Activated CD4-positive, CD25-positive, alpha-beta regulatory T cell treated with anti-CD3 and anti-CD28 coated beads, Interleukin-2, amount 50 U/mL, for 72 hours (primary cell): ENCODE data around the gene VPS8.
"Not testable (repeated sequence)": the region's sequence is repeated elsewhere in the genome, so short reads cannot be mapped to it uniquely, and the experiment has no call there.

Source experiments
- DNase-seq: peaks from one replicate; pipeline ENCODE4 v3.0.0; 2021

The VPS8 gene

DNA sequence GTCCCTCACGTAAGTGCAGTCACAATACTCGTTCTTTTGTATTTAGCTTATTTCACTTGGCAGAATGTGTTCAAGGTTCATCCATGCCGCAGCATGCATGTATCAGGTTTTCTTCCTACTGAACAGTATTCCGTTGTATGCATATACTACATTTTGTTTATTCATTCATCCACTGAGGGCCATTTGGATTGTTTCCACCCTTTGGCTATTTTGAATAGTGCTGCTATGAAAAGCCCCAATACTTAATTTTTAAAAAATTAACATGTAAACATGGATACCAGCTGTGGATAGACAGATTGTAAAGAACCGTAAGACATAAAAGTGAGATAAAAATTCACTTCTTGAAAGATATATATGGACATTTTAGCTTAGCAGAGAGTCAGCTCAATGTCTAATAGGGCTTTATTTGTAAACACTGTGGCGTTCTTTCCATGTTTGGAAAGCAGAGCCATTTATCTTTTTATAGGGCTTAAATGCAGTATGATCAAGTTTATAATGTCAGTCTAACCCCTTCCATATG is 115.9 kb downstream of the VPS8 start:
- no peak for DNase-seq

DNA sequence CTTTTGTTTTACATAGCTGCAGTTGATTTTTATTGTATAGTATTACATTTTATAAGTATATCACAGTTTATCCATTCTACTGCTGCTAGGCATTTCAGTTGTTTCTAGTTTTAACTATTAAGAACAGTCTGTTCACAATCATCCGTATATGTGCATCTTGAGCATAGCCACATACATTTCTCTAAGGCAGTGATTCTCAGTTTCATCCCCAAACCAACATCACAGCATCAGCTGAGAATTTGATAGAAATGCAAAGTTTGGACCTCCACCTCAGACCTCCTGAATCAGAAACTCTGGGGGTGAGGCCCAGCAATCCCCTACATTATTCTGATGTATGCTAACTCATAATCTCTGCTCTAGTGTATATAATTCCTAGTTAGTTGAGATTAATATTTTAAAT is 120.8 kb downstream of the VPS8 start:
- DNase-seq = no peak

DNA sequence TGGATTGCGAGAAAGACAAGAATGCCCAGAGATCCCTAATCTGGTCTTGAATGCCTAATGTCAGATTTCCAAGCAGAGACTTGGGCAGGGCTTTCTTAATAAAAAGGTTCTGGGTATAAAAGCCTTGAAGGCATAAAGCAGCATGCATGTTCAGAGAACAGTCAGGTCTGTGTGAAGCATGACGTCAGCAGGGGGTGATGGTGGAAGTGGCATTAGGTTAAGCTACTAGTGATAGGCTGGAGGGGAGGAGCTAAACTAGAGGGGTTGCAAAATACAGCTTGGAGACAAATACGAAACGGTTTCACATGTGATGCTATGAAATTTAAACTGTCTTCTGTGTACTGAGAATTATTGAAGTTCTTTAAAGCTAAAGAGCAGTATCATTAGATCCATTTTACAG is 125.6 kb downstream of the VPS8 start:
- no peak for DNase-seq

DNA sequence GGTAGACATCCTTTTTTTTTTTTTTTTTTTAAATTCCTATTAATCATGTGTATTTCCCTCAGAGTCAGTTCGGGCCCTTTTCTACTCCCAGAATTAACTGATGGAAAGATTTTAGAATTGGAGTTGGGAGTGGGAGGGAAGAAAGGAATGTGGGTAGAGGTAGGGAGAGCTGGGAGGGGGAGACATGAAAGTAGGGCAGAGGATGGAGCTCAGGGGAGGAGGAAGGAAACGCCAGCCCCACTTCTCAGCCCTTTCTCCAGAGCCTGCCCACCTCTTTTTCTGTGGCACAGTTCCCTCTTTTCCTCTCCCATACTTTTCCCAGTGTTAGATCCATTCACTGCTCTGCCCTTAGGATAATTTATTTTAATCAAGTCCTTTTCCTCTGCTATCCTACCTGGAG is 129.4 kb downstream of the VPS8 start:
- no peak for DNase-seq

DNA sequence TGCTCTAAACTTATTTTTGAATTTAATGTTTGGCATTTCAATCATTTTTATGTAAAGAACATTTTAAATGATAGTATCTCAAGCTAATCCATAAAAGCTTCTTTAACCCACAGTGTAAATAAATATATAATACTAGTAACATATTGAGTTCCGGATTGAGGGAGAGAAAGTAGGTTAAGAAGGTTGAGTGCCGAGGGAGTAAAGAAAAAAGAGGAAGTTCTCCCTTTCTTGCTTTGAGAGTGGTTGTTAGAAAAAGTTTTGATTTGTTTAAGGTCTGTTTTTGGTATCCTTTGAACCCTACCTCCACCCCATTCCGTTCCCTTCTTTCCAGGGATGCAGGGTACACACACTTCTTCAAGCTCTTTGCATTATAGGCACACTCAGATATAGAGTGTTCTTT is 130.8 kb downstream of the VPS8 start:
- DNase-seq = no peak

DNA sequence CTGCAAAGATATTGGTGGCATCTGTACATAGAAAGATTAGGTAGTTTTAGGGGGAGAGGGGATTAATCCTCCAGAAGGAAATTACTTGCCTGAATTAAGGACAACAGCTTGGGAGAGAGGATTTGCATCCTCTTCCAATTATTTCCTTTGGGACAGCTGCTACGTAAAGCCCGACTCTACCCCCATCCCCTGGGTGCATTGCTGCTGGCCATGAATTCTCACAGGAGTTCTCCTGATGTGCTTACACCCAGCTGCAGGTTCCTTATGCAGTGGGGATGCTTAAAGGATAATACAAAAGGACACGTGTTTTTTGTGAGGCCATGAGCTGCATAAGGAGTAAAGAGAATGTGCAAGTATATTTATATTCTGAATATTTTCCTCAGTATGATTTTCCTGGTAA is 132.3 kb downstream of the VPS8 start:
- no peak for DNase-seq

DNA sequence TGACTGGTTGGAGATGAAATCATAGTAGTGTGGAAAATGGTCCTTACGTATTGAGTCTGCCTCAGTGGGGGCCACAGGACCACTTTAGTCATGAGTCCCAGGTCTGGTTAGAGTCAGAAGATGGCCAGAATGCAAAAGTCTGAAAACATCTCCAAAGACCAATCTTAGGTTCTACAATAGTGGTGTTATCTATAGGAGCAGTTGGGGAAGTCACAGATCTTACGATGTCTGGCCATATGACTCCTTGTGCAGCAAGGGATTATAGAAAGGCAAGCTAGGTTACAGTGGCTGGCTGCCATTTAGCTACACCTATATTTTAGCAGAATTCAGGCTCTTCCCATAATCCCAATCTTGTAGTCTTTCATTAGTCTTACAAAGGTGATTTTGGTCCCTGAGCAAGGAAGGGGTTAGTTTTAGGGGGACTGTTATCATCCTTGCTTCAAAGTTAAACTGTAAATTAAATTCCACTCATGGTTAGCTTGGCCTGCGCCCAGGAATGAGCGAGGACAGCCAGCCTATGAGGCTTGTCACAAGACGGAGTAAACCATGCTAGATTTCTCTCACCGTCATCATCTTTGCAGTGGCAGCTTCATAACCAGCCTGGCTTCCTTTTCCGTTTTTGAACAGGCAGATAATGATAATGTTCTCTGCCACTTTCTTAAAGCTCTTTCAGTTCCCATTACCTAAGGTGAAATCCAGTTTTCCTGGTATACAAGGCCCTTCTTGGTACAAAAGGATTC is 134.1 kb downstream of the VPS8 start:
- DNase-seq = no peak

DNA sequence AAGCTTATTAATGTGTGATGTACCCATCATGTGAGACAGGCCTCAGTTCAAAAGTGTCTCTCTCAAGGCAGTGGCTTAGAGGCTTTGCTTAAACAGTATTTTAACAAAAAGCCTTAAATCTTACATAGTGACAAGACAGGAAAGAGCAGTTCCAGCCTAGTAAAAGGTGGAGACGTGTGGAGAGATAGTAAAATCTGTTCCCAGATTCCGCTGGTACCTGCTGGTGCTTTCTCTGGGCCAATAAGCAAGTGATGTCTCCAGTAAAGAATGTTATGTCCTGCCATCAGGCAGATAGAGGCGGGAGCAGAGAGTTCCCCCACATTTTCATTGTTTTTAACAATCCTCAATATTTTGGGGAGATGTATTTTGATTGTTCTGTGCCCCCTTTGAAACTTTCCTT is 135.0 kb downstream of the VPS8 start:
- DNase-seq = no peak

DNA sequence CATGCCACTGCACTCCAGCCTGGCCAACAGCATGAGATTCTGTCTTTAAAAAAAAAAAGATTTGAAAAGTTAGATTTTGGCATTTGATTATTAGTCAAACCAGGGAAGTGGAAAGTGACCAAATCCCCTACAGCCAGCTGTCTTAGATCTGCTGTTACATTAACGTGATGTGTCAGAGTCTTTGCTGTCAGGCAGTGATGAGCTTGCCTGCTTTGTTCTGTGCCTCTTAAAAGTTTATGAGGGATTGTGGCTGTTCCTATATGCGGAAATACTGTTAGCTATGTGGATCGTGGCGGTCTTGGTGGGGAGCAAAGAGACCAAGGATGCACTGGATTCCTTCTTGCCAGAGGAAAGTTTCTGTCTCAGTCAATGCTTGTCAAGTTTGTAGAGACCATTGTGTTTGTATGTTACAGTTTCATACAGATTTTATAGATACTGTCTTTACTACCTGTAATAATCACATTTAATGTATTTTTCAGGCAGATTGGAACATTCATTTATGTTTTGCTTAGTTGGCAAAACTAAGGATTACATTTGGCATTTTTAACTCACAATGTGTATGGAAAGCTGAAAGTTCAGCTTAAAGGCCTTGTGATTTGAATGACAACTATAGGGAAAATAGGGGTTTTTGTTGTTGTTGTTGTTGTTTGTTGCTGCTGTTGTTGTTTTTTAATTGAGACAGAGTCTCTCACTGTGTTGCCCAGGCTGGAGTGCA is 137.4 kb downstream of the VPS8 start:
- DNase-seq = no peak

DNA sequence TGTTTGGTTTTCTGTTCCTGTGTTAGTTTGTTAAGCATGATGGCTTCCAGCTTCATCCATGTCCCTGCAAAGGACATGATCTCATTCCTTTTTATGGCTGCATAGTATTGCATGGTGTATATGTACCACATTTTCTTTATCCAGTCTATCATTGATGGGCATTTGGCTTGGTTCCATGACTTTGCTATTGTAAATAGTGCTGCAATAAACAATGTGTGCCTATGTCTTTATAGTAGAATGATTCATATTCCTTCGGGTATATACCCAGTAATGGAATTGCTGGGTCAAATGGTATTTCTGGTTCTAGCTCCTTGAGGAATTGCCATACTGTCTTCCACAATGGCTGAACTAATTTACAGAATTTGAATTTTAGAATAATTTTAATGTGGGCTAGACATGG is 138.8 kb downstream of the VPS8 start:
- not testable (repeated sequence) for DNase-seq

DNA sequence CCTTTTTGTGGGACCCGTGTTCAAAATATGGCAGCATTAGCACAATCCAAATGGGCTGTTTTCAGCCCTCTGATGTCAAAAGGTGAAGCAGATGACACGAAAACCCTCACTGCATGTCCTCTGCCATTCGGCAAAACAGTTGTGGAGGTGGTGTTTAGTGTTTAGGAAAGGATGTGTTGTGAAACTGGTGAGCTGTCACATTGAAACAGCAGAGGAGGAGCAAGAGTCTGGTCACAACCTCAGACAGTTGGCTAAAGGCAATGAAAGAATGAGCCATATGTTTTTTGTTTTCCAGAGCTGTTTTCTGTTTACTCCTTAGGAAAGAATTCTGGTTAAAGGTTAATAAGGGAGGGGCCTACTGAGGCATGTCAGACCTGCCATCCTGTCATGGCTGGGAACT is 140.7 kb downstream of the VPS8 start:
- DNase-seq = no peak

DNA sequence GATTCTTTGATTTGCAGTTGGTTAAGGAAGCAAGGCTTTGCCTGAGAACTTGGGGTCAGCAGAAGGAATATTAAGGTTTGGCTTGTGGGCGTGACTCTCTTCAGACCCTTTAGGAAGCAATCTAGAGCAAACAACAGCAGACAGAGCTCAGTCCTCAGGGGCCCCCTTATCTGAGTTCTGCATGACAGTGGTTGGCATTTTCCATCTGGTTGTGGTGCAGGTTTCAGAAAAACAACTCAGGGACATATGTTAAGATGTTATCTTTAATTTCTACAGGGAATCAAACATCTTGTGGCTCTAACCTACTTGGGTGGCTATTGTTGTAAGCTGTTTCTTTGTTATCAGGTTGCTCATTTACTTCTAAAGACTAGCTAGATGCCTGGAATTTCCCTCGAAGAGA is 141.4 kb downstream of the VPS8 start:
- no peak for DNase-seq

DNA sequence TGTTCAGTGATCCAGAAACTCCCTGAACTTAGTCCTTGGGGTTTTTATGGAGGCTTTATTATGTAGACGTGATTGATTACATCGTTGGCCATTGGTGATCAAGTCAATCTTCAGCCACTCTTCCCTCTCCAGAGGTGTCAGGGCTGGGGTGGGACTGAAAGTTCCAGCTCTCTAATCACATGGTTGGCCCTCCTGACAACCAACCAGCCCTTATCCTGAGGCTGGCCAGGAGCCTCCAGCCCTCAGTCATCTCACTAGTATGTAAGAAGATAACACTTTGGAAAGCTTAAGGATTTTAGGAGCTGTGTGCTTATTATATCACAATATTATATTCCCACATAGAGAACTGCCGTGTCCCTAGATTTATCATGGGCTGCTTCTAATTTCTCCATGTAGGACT is 142.3 kb downstream of the VPS8 start:
- no peak for DNase-seq

DNA sequence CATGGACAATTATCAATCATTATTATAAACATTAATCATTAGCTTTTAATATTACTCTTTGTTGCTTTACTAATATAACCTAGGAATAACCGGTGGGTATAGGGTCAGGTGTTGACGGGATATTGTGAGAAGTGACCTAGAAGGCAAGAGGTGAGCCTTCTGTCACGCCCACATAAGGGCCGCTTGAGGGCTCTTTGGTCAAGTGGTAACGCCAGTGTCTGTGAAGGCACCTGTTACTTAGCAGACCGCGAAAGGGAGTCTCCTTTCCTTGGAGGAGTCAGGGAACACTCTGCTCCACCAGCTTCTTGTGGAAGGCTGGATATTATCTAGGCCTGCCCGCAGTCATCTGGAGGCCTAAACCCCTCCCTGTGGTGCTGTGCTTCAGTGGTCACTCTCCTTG is 142.9 kb downstream of the VPS8 start:
- DNase-seq = not testable (repeated sequence)

DNA sequence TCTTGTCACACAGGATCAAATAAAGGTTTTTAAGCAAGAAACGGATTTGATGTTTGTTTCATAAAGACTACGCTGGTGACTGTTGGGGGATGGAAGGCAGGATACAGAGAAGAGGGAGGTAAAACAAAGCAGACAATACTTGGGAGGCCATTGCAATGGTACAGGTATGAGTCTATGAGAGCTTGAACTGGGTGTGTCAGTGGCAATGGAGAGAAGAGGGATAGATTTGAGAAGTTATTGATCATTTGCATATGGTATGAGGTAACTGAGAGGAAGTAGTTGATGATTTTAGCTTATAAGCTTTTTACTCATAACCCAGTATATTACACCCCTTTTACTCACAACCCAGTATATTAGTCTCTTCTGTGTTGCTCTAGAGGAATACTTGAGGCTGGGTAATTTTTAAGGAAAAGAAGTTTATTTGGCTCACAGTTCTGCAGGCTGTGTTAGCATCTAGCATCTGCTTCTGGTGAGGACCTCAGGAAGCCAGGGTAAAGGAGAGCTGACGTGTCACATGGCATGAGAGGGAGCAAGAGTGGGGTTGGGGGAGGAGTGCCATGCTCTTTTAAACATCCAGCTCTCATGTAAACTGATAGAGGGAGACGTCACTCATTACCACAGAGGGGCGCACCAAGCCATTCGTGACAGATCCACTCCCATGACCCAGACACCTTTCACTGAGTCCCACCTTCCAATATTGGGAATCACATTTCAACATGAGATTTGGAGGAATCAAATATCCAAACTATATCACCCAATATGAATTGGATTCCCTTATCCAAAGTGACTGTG is 153.9 kb downstream of the VPS8 start:
- DNase-seq = no peak

DNA sequence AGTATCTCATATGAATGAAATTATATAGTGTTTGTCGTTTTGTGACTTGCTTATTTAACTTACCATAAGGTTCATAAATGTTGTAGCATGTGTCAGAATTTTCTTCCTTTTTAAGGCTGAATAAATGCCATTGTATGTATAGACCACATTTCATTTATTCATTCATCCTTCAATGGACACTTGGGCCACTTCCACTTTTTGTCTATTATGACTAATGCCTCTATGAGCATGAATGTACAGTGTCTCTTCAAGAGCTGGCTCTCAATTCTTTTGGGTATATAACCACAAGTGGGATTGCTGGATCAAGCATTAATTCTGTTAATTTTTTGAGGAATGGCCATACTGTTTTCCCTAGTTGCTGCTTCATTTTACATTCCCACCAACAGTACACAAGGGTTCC is 156.1 kb downstream of the VPS8 start:
- no peak for DNase-seq

DNA sequence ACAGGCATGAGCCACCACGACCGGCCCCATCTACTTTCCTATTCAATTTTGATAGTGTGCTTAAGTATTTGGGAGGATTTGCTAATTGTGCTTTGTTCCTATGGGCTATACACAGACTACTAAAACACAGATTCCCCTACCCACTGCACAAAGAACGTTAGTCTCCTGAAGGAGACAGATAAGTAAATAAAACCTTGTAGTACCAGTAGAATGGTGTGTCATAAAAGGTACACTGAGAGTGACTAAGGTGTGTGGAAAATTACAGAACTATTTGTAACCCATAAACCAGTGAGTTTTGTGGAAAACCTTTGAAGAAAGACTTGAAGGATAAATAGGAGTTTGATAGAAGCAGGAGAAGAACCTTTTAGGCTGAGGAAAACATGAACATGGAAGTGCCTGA is 158.2 kb downstream of the VPS8 start:
- DNase-seq = no peak

DNA sequence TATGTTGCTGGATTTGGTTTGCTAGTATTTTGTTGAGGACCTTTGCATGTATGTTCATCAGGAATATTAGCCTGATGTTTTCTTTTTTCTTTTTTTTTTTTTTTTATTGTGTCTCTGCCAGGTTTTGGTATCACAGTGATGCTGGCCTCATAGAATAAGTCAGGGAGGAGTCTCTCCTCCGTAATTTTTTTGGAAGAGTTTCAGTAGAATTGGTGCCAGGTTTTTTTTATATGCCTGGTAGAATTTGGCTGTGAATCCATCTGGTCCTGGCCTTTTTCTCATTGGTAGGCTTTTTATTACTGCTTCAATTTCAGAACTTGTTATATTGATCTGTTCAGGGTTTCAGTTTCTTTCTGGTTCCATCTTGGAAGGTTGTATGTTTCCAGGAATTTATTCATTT is 165.8 kb downstream of the VPS8 start:
- DNase-seq = no peak

DNA sequence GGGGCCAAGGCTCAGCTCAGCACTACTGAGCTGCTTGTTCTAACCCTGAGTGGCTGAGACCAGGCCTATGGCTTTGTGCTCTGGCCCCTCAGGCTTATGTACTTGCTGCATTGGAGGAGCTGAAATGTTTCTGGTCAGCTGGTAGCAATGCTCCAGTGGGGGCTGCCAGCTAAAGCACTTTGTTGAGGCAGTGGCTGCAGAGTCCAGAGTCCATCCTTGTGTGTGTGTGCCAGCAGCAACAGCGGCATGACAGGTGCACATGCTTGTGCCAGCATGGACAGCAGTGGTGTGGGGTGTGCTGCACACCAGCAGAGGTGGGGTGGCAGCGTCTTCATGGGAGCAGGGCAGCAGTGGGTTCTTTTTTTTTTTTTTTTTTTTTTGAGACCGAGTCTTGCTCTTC is 169.1 kb downstream of the VPS8 start:
- no peak for DNase-seq

DNA sequence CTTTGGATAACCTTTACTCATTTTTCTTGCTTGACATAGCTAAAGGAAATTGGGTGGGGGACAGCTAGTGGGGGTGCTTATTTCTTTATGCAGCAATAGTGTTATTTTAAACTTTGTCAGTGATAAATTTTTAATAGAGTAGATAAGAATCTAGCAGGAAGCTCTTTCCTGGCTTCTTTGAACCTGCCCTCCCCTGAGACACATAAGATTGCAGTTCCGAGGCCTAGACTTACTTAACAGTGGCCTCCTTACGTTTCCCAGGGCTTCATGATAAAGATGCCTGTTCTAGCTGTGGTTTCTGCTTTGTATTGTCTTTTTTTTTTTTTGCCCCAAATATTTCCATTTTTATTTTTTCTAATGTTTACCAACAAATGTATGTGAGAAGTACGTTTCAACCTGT is 170.1 kb downstream of the VPS8 start:
- DNase-seq = no peak

DNA sequence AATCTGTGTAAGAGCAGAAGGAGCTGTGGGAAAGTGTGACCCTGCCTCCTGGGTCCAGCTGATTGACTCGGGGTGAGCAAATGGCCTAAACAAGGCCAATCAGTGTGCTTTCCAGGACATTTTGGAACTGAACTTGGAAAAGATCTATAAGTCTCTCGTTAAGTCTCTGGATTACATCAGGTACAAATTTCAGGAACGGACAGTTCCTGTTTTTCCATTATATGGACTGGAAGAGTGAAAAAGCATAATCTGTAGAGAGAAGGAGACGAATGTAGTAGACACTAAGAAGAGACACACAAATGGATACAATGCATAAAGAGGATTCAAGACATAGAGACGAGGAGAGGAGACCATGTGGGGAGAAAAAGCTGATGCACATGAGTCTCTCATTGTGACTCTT is 173.6 kb downstream of the VPS8 start:
- DNase-seq = no peak

DNA sequence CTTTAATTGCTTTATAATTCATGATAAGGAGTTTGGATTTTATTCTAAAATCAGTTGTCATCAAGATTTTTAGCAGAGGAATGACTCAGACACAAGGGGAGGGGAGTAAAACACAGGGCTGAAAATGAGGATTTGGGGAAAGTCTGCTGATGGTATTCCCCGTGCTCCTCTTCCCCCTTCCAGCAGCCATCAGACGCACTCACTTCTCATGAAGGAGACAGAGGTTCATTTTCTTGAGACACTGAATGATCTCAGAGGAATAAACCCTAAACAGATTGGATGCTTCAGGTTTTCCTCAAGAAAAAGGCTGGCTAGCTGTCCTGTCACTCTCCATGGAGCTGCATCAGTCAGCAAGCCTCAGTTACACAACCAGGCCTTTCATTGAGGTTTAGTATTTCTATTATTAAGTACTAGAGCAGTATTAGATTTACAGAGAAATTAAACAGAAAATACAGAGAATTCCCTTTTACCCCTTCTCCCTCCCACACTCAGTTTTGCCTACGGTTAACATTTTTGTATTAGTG is 174.5 kb downstream of the VPS8 start:
- DNase-seq = no peak

DNA sequence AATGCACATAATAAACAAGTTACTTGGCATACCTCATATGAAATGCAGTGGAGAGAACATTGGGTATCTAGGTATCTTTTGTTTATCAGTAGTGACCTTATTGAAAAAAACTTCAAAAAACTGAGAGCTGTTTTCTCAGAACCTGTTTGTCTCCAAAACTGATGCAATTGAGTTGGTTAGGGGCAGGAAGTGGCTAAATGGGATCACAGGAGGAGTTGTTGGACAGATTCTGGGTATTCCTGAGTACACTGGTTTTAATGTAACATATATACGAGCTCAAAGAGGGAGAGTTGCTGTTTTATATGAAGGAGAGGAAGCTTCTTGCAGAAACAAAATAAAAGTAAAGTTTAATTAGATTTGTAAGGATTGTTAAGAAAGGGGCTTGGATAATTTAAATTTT is 181.4 kb downstream of the VPS8 start:
- DNase-seq = no peak

DNA sequence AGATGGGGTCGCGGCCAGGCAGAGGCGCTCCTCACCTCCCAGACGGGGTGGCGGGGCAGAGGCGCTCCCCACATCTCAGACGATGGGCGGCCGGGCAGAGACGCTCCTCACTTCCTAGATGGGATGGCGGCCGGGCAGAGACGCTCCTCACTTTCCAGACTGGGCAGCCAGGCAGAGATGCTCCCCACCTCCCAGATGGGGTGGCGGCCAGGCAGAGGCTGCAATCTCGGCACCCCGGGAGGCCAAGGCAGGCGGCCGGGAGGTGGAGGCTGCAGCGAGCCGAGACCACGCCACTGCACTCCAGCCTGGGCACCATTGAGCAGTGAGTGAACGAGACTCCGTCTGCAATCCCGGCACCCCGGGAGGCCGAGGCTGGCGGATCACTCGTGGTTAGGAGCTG is 191.9 kb downstream of the VPS8 start:
- DNase-seq = not testable (repeated sequence)
